HPDE6-E6E7 (cell line): ENCODE data around the gene TTC21B.

Experiments used
- DNase-seq: peaks from one replicate; pipeline ENCODE4 v3.0.0; 2011; ENCODE audit warnings: missing footprints; ENCODE audit errors: extremely low spot score

The TTC21B gene

GRCh38 chr2:165837122-165837521 lies 116.5 kb downstream of the TTC21B start:
- DNase-seq: peak; percentile 32

GRCh38 chr2:165835363-165835762 lies 118.2 kb downstream of the TTC21B start:
- DNase-seq: no peak

- DNase-seq: peak; percentile 76
Observed at GRCh38 chr2:165833156-165833555, 120.4 kb downstream of the TTC21B start.

- DNase-seq: no peak
Observed at GRCh38 chr2:165827921-165828276, 125.7 kb downstream of the TTC21B start.

- DNase-seq: no peak
Observed at GRCh38 chr2:165827016-165827920, 126.3 kb downstream of the TTC21B start.

- no peak for DNase-seq
Observed at GRCh38 chr2:165825041-165825440, 128.5 kb downstream of the TTC21B start.
